Measurements from ENCODE around the gene CORO2A.
A peak's percentile ranks its signal among the peaks of the same experiment; 100 is the strongest.
"Not testable (repeated sequence)": the region's sequence is repeated elsewhere in the genome, so short reads cannot be mapped to it uniquely, and the experiment has no call there.

The CORO2A gene

GRCh38 chr9:98134702-98135557, 57.5 kb downstream of the CORO2A start:
- DNase-seq, result no peak

- DNase-seq, result no peak
Measured at GRCh38 chr9:98132806-98133631, 59.4 kb downstream of the CORO2A start.

GRCh38 chr9:98132158-98132557, 60.3 kb downstream of the CORO2A start:
- DNase-seq, result no peak

- no peak for DNase-seq
Measured at GRCh38 chr9:98130576-98131228, 61.7 kb downstream of the CORO2A start.

GRCh38 chr9:98130060-98130459, 62.4 kb downstream of the CORO2A start:
- not testable (repeated sequence) for DNase-seq

GRCh38 chr9:98129451-98129881, 63.0 kb downstream of the CORO2A start:
- no peak for DNase-seq

- no peak for DNase-seq
Measured at GRCh38 chr9:98128316-98128715, 64.1 kb downstream of the CORO2A start.

GRCh38 chr9:98127226-98127625, 65.2 kb downstream of the CORO2A start:
- DNase-seq, result no peak

- no peak for DNase-seq
Measured at GRCh38 chr9:98124637-98125426, 67.6 kb downstream of the CORO2A start.

GRCh38 chr9:98124091-98124490, 68.3 kb downstream of the CORO2A start:
- DNase-seq, result not testable (repeated sequence)

- no peak for DNase-seq
Measured at GRCh38 chr9:98121058-98121457, 71.4 kb downstream of the CORO2A start.

- DNase-seq, result no peak
Measured at GRCh38 chr9:98120476-98120875, 72.0 kb downstream of the CORO2A start.

GRCh38 chr9:98118640-98119601, 73.5 kb downstream of the CORO2A start, which contains the start of gene TRIM14:
TSS of gene TRIM14 (minus strand) at chr9:98119222. CDS start at chr9:98119188, 34 bp downstream.
- DNase-seq, result peak; percentile 34

- peak; percentile 46 for DNase-seq
Measured at GRCh38 chr9:98117984-98118639, 74.3 kb downstream of the CORO2A start.

GRCh38 chr9:98117097-98117496, 75.3 kb downstream of the CORO2A start:
- not testable (repeated sequence) for DNase-seq

GRCh38 chr9:98109052-98109451, 83.4 kb downstream of the CORO2A start:
- DNase-seq, result no peak

GRCh38 chr9:98108531-98109031, 83.9 kb downstream of the CORO2A start:
- DNase-seq, result peak; percentile 22

- no peak for DNase-seq
Measured at GRCh38 chr9:98107926-98108325, 84.5 kb downstream of the CORO2A start.

- no peak for DNase-seq
Measured at GRCh38 chr9:98105006-98105405, 87.4 kb downstream of the CORO2A start.

GRCh38 chr9:98104445-98104881, 88.0 kb downstream of the CORO2A start:
- no peak for DNase-seq
